HG03135 (cell line): Measurements from ENCODE around the gene GSG1L.

ENCODE experiments used
- ATAC-seq: cut with Tn5 transposase; IDR thresholded peaks from one replicate; pipeline ENCODE4 v1.9.1; 2021; ENCODE audit warnings: mild to moderate bottlenecking, moderate library complexity; ENCODE audit not compliant: unreplicated experiment

Gene GSG1L

DNA sequence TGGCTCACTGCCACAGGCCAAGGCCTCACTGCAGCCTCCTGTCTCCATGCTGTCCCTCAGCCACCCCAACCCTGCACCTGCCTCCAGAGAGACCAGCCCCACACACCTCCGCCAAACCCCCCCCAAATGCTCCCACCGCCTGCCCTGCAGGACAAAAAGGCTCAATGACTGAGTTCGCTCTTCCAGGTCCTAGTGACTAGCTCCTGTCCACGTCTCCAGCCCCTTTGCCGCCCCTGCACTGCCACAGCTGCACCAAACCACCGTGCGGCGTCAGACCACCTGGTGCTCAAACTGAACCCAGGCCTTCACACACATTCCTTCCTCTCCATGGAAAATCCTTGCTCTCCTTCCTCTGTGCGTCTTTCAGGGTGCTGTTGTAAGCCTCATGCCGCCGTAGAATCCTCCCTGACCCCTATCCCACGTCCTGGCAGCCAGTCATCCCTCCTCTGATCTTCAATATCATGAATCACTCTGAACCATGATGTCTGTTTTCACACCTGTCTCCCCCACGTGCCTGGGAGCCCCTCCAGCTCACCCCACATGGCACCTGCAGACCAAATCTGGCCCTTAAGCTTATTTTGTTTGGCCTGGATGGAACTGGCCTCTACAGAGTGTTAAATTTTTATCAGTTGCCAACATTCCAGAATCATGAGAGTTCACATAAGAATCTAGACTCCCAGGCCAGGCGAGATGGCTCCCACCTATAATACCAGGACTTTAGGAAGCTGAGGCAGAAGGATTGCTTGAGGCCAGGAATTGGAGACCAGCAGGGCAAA is 4.3 kb upstream of the GSG1L start:
- no peak for ATAC-seq

DNA sequence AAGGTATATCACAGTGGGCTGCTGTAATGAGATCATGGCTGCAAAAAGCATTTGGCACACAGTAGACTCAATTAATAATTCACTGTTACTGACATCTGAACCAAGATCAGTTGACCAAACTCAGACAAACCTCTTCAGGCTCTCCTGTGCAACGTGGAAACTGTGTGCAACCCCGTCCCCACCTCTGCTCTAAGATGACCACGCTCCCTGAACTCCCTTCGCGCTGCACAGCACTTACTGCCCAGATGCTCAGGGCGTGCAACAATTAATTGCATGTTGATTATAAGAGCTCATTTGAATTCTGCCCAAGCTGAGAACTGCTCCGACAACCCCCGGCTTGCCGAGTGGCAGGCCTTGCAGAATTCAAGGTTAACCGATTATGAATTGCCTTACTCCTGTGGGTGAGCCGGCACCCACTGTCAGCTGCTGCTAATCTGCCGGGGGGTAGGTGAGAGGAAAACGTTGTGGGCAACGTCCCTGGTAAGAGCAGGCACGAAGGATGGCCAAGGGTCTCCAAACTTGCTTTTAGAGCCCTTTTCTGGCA is 1.3 kb upstream of the GSG1L start:
- no peak for ATAC-seq

DNA sequence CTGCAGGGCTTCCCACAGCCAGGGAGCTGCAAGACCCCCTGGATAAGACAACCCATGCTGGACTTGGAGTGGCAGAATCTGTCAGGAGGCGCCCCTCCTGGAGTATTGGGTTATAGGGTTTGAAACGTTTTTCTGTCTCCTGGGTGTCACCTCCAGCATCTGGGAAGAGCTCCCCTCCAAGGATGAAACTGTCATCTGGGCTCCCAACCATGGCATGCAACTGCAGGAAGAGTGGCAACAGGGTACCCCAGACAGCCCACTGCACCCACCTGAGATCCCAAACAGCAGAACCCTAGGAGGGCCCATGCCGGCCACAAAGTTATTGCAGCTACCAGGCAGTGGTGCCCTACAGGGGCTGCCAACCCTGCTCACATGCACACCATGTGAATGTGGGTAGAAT is 636 bp upstream of the GSG1L start:
- ATAC-seq: no peak

DNA sequence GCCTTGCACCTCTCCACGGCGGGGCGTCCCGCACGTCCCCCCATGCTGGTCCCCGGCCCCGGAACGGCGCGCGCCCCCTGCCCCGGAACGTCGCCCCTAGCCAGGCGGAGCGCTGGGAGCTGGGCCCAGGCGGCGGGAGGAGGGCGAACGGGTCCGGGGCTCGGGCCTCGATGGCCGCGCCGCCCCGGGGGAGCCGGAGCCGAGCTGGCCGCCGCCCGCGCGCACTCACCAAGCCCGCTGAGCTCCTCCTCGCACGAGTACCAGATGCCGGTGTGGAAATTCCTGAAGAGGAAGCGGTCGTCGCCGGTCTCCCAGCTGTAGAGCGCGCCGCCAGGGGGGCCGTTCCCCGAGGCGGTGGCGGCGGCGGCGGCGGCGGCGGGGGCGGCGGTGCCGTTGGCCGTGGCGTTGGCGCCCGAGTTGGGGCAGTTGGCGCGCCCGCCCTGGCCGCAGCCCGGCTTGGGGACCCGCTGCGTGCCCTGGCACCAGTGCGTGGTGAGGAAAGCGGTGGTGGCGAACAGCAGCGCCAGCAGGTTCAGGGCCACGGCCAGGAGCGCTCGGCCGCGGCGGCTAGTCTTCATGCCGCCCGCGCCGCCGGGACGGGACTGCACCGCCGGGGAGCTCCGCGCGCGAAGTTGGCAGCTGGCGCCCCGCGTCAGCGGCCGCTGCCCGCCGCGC is 530 bp downstream of the GSG1L start:
- ATAC-seq: no peak

DNA sequence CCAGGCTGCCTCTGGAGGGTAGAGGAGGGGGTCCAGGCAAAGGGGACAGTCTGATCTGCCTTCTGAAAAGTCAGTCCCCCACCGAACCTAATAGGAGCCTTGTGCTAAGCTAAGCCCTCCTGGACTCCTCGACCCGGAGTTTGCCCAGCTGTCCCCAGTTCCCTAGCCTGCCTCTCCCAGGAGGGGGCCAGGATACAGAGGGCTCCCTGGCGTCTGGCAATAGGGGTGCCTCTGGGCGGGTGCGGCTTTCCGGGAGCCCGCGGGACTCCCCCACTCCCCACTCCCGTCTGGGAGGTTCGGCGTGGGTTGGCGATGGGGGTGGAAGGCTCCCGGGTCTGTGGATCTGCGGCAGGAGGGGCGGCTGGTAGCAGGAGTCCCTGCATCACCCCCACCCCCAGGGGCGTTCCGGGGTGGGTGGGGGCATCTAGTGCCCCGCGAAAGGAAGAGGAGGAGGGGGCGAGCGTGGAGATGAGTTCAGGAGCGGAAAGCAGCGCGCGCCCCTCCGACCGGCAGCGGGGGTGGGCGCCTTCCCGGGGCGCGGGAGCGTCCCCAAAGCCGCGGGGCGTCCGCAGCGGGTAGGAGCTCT is 1.2 kb downstream of the GSG1L start:
- no peak for ATAC-seq

DNA sequence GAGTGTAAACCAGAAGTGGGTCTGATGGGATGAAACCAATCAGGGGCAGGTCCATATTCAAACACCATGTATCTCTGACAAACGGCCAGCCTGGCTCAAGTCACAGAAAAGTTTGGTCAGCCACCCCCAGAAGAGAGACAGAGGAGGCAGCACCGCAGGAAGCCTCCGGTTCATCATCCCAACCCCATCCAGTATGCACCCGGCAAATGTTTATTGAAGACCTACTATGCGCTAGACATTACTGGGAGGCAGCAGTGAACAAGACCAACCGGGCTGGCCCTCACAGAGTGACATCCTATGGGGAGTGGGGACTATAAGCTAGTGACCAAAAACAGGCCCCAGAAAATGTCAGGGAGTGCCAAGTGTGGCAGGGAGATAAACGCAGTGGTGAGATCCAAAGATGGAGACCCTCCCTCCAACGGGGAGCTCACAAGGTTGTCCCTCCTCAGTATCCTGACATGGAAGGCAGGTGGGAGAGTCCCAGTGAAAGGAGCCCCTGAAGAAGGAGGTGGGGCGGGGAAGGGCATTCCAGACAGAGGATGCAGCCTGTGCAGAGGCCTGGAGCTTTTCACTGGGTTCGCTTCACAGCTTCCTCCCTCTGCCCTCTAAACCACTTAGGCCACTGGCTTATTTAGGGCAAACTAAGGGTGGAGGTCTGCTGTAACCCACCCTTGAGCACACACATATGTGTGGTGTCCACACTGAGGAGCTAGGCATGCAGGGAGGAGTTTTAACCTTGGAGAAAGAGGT is 2.0 kb downstream of the GSG1L start:
- no peak for ATAC-seq

DNA sequence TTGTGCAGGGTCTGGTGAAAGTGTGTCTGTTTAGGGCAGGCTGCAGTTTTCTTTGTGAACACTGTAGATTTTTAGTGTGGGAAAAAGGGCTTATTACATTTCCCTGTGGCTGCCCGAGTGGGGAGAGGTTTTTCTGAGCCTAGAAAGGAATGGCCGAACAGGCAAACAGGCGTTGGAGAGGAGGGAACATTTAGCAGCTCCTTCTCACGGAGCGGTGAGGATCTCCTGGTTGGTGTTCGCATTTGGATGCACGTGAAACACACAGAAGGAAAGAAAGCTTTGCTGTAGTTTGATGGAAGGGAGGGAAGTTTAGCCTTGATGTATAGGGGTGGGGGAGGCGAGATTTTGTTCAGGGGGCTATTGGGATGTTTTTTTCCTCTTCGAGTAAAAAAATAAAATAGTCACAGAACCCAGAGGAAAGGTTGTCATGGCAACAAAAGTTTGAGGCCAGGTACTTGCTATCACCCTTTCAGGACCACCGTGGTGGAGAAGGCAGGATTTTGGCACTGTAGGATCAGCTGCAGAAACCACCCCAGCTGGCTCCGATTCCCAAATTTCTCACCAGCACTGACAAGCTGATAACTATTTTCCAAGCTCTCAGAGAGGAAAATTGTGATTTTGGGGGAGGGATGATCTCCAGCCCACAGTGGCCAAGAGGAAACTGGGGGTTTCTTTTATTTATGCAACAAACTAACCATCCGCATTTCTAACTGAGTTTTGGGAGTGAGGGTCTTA is 3.5 kb downstream of the GSG1L start:
- no peak for ATAC-seq

DNA sequence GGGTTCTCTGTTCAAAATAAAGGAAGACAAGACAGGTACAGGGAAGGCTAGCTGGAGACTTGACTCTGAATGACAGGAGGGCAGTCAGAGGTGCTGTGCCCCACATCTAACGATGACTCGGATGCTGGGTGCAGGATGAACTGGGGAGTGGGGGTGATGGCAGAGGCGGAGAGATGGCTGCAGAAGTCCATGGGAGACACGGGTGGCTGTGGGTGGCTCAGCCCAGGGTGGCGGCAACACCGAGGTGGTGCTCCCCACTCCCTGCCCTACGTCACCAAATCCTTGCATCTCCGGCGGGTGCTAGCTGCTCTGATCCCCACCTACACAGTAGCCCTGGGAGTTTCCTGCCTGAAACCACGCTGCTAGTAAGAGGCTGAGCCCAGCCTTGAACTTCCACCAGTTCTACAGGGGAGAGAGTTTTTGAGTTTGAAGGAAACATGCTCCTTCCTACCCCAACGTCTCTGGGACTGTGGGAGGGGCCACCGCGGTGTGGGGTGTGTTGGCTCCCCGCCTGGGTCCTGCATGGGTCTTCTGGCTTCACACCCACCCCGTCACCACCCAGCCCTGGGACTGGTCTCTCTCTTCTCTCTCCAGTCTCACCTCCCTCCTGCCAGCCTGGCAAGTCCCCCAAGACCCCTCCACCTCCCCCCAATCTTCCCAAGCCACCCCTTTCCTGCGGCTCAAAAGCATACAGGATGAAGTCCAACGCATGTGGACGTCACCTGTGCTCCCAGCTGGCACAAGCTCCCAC is 4.5 kb downstream of the GSG1L start:
- ATAC-seq: no peak

DNA sequence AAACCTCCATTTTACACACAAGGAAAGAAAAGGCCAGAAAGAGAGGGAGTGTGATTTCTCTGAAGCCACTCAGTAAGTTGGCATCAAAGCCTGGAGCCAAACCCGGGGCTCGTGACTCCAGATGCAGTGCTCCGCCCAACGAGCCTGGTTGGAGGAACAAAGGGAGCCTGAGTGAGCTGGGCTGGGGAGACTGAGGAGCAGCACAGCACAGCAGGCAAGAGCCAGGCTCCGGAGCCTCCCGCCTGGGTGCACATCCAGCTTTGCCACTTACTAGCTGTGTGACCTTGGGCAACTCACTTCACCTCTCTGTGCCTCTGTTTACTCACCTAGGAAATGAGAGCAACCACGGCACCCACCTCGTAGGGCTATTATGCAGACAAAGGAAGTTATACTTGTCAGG is 5.6 kb downstream of the GSG1L start:
- no peak for ATAC-seq

DNA sequence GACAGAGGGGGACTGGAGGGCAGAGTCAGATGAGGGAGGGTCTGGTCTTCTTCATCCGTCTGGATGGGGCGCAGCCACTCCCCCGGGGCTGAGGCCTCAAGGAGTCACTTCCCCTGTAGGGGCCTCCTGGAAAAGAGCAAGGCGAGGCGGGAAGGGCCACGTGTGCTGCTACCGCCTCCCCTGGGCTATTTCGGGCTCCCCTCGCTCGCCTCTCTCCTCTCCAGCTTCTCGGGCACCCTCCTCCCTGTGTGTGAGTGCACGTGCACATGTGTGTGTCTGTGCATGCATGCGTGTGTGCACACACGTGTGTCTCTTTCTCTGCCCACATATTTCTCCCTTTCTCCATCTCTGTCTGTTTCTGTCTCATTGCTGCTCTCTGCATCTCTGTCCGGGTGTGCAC is 10.1 kb downstream of the GSG1L start:
- ATAC-seq: no peak

DNA sequence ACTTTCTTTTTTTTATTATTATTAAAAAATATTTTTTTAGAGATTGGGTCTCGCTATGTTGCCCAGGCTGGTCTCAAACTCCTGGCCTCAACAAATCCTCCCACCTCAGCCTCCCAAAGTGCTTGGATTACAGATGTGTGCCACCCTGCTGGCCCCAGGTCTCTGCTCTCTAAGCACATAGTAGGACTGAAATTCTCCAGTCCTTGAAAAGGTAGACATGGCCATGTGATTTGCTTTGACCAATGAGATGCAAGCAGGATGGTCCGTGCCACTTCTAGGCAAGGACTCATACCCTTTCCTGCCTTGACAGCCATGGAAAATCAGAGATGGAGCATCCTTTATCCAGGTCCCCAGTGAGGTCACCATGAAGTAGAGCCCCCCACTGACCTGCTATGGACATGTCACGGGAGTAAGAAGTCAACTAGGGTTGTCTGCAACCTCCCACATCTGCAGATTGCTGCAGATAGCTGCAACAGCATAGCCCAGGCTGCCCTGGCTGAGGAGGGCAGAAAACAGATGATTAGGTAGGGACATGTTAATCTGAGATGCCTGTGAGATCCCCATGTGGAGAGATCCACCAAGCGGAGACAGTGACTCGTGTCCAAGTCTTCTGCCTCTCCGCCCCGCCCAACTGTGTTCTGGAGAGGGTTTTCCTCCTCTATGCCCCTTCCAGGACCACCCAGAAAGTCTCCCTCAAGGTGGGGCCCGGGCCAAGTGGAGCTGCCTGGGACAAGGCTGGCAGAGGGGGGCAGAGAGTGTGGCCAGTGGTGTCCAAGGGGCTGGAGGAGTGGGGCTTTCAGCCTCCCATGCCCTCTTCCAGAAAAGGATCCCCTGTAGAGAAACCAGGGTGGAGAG is 11.0 kb downstream of the GSG1L start:
- no peak for ATAC-seq

DNA sequence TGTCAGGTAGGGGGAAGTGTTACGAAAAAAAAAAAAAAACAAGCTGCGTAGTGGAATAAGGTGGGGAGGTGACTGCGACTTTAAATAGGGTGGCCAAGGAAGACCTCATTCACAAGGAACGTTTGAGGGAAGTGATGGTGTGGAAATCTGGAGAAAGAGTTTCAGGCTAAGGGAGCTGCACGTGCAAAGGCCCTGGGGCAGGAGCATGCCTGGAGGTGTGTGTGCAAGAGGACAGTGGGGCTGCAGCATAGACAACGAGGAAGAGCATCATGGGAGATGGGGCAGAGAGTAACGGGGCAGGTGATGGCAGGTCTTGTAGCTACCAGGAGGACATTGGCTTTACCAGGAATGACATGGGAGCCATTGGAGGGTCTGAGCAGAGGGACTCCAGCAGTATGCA is 12.0 kb downstream of the GSG1L start:
- no peak for ATAC-seq

DNA sequence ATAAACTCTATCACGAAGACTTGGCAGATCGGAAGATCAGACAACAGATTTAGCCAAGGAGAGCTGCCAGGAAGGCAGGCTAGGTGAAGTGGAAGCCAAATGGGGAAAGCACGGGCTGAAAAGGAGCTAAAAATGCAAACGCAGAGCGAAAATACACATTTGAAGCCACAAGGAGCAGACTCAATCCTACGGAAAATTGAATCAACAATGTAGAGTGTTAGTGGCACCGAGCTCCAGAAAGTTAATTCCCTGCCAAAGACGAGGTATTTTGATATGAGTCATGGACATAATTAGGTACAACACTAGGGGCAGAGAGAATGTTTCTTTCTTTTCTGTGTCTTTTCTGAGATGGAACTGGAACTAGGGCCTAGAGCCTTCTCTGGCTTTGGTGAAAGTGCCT is 20.7 kb downstream of the GSG1L start:
- ATAC-seq: no peak

DNA sequence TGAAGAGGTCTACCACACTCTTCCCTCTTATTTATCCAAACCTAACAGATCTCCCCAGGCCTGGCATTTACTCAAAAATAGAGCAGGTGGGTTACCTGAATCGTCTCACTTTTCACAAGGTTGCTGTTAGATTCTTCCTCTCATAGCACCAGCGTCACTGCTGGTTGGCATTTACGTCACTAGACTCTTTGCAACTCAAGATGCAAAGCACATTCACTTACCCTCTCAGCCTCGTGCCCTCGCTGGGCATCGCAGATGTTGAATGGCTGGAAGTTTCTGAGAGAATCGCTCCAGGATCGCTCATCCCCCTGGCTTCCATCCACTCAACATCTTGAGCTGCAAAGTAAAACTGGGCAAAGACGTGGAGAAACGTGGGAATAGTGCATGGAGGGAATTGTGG is 21.9 kb downstream of the GSG1L start:
- ATAC-seq: no peak

DNA sequence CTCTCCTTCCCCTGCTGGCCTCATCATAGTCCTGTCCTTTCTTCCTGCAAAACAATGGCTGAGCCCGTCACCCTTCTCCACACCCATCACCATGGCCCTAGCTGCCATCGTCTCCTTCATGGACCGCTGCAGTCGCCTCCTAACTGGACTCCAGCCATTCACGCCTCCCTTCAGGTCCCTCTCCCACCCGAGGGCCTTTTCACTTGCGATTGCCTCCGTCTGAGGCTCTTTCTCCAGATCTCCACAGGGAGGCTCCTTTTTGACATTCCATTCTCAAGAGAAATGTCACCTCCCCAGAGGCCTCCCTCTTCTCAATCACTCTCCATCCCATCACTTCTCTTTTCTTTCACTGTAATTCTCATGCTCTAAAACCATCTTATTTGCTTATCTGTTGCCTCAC is 23.5 kb downstream of the GSG1L start:
- ATAC-seq: no peak

DNA sequence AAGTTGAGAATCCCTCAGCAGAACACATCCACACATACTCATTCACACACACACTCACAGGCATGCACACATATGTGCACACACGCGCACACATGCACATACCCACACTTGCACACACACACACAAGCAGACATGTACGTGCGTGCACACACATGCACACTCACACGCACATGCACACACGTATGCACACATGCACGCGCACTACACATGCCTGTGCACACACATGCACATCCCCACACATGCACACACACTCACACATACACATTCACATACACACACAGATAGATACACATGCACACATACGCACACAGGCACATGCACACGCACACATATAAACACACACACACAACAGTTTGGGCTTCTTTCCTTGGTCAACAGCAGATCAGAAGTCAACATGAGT is 24.0 kb downstream of the GSG1L start:
- no peak for ATAC-seq

DNA sequence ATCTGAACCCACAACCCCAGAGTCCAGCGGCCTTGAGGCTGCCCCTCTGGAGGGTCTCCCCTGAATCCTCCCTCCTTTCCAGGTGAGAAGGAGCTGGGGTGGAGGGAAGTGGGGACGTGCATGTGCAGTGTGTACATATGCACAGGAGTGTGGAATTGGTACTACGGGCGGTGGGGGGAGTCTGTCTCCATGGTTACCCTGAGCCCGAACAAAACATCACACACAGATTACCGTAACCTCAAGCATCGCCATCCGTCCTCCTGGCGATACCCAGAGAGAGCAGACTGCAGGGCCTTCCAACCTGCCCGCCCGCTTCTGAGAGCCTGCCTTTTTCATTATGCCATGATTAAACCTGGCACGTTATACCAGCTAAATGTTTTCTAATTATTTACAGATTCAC is 25.1 kb downstream of the GSG1L start:
- ATAC-seq: no peak

DNA sequence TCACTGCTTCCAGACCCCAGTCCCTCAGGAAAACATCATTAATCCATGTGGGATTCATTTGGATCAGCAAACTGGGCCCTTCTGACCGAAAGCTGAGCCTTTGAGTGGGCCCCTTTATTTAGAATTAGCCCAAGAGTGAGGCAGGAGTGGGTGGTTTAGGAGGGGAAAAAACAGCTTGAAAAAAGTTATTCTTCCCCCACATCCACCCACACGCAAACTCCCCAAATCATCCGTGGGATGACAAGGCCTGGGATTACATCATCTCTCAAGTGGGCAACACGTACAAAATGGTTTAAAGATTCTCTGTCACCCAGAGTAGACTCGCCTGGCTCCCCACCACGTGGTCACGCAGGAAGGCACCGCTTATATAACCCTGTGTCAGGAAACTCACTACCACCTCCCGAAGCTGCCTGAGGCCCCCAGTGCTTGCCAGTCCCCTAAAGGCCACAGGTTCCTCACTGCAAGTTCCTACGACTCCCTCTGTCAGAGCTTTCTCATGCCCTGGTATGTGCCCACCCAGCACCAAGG is 27.6 kb downstream of the GSG1L start:
- ATAC-seq: no peak

DNA sequence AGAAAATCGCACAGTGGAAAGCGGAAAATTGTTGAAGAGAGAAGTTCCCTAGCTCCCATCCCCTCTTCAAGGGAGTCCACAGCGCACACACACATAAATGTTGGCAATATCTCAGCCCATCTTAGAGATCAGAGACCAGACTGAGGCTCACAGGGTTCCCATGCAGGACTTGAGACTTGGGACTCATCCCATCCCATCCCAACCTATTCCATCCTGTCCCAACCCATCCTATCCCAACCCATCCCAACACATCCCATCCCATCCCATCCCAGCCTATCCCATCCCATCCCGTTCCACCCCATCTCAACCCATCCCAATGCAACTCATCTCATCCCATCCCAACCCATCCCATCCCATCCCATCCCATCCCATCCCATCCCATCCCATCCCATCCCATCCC is 29.6 kb downstream of the GSG1L start:
- ATAC-seq: no peak
